ENCODE results near the gene SENP1. TPM values are rescaled to one million over a fixed set of nuclear protein-coding genes. Genes with fewer than 3 reads are reported as not detected.

SENP1 gene
- polyA plus RNA-seq, 2 of the 4 experiments (the other 2 are of a cell fraction): 13.9 to 49.3 TPM

- no peak for TF ChIP-seq ELK1 (IDR thresholded peaks at IDR 0.05; ENCODE audit: low read depth, low read length)
- TF ChIP-seq POLR2AphosphoS2 (conservative IDR thresholded peaks at IDR 0.05; ENCODE audit: low read length): no peak
- no peak for TF ChIP-seq HDAC2 (IDR thresholded peaks at IDR 0.05)
- TF ChIP-seq TFCP2L1 (CRISPR knock-in tag; IDR thresholded peaks at IDR 0.05): no peak
Measured at GRCh38 chr12:48050174-48050573, 55.7 kb downstream of the SENP1 start (continued).

- CTCF ChIA-PET: interaction anchor here (0.6 to 1.2 kb wide), 2 partner anchors 21 to 23 kb away, joined by 3 read pairs; no protein-coding TSS in a partner anchor
- H3K27ac ChIP-seq: no peak overlapping the region
- no peaks in the 10 kb centered on the region for H3K9me3 ChIP-seq
- ATAC-seq: no peak
- no peak overlapping the region for H3K4me3 ChIP-seq
- POLR2A ChIA-PET: no interaction called here
- no peak for FAIRE-seq
- TF ChIP-seq MYC (IDR thresholded peaks at IDR 0.05; ENCODE audit: borderline replicate concordance, low read length) (no peak), CEBPB (IDR thresholded peaks at IDR 0.05) (no peak), NFE2L2 (conservative IDR thresholded peaks at IDR 0.05; ENCODE audit: low read length) (no peak), KDM1A (IDR thresholded peaks at IDR 0.05; ENCODE audit: low read depth) (no peak), CHD2 (IDR thresholded peaks at IDR 0.05; ENCODE audit: low read length, partially characterized antibody) (no peak), CBX2 (IDR thresholded peaks at IDR 0.05; ENCODE audit: borderline replicate concordance, low read depth) (no peak), JUN (IDR thresholded peaks at IDR 0.05) (no peak), ZNF302 (CRISPR knock-in tag; IDR thresholded peaks at IDR 0.05) (no peak), REST (IDR thresholded peaks at IDR 0.05) (no peak), GATA3 (IDR thresholded peaks at IDR 0.05; ENCODE audit: borderline replicate concordance) (no peak), MAZ (IDR thresholded peaks at IDR 0.05; ENCODE audit: borderline replicate concordance, low read depth, low read length) (no peak), ZC3H11A (IDR thresholded peaks at IDR 0.05) (no peak)
- TF ChIP-seq, protein P1, sequence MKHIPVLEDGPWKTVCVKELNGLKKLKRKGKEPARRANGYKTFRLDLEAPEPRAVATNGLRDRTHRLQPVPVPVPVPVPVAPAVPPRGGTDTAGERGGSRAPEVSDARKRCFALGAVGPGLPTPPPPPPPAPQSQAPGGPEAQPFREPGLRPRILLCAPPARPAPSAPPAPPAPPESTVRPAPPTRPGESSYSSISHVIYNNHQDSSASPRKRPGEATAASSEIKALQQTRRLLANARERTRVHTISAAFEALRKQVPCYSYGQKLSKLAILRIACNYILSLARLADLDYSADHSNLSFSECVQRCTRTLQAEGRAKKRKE (CRISPR knock-in tag; IDR thresholded peaks at IDR 0.05; ENCODE audit: low read depth): no peak
- DNase-seq (ENCODE audit: low read depth in 1 of 2, low spot score in 1 of 2): no peak
- H3K4me1 ChIP-seq: no peaks in the 10 kb centered on the region
- 87% methylated on average over 2 of the region's 2 CpGs for WGBS (ENCODE audit: missing lambda C conversion rate)
- H3K4me2 ChIP-seq: no peak overlapping the region
Measured at GRCh38 chr12:48045965-48046518, 59.8 kb downstream of the SENP1 start.

DNA sequence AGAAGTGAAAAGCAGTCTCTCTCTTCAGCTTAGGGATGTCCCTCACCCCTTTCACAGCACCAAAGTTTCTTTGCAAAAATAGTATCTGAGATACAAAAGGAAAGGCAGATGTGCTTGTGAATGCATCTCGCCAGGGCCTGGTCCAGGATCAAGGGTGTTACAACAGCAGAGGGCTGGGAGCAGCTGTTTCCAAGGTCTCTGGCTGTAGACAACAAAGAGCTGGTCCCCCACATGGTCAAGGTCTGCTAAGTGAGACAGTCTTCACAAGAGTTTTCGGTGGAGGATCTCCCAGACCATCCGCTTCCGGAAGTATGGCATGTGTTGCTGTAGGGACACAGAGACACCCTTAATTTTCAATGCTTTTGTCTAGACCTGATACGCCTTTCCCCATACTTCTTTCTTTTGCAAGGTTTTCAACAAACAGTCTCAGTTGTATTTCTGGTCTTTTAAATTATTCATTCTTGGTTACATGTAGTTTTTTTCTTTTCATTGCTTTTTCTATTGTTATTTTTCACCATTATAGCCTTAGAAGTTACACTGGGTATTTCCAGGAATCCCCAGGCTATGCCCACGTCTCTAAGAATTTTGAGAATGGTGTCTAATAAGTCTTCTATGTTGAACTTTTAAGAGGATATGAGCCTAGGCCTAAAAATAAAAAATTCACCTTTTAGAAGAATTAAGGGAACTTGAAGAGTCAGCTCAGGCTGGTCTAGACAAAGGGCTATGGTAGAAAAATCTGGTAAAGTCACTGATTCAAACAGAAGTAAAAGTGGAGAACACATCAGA is 60.6 kb downstream of the SENP1 start:
- CTCF ChIA-PET: interaction anchor here (0.6 kb wide), 1 partner anchor 20 kb away, joined by 3 read pairs; no protein-coding TSS in a partner anchor
- Histone ChIP-seq H3K4me3 (no peak overlapping the region), H3K9me3 (no peaks in the 10 kb centered on the region), H3K4me1 (no peaks in the 10 kb centered on the region), H3K4me2 (no peak overlapping the region), H3K27ac (no peak overlapping the region)
- no peak for DNase-seq (ENCODE audit: low read depth in 1 of 2, low spot score in 1 of 2)
- ATAC-seq: no peak
- WGBS (ENCODE audit: missing lambda C conversion rate): 91% methylated on average over 6 of the region's 6 CpGs
- FAIRE-seq: no peak
- no peak for TF ChIP-seq HOXB5 (CRISPR knock-in tag; IDR thresholded peaks at IDR 0.05)
- no peak for TF ChIP-seq TFCP2L1 (CRISPR knock-in tag; IDR thresholded peaks at IDR 0.05)
- TF ChIP-seq ZFP36 (IDR thresholded peaks at IDR 0.05; ENCODE audit: borderline replicate concordance, partially characterized antibody): no peak
- POLR2A ChIA-PET: no interaction called here

Measured in A549 (cell line).